GM19043 (cell line): ENCODE measurements around the gene ID2.

Experiments used
- ATAC-seq: cut with Tn5 transposase; IDR thresholded peaks from one replicate; pipeline ENCODE4 v1.9.1; 2021; ENCODE audit warnings: low read depth; ENCODE audit not compliant: unreplicated experiment

ID2 gene

DNA sequence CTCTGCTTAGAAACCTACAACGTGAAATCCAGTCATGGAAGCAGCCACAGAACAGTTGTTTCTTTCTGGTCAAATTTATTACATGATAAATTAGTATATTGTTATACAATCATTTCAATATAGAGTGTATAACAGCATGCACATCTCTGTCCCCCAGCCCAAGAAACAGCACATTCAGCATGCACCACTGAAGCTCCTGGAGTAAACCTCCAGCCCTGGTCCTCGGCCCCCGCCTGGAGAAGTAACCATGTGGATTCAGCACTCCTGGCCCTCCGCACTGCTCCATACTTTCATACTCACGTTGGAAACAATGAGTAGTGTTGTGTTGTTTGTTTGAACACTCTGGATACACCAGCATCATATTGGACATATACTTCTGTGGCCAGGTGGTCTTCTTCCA is 15.3 kb upstream of the ID2 start:
- ATAC-seq = no peak

DNA sequence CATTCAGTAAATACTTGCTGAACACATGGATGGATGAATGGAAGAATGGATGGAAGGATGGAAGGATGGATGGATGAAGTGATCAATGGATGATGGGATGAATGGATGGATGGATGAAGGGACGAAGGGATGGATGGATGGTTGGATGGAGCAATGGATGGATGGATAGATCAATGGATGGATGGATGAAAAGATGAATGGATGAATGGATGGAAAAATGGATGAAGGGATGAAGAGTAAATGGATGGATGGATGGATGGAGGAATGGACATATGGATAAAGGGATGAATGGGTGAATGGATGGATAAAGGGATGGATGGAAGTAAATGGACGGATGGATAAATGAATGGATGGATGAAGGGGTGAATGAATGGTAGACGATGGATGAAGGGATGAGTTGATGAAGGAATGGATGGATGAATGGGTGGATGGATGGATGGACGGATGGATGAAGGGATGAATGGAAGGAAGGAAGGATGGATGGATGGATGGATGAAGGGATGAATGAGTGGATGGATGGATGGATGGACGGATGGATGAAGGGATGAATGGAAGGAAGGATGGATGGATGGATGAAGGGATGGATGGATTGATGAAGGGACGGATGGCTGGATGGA is 13.9 kb upstream of the ID2 start:
- ATAC-seq = no peak

DNA sequence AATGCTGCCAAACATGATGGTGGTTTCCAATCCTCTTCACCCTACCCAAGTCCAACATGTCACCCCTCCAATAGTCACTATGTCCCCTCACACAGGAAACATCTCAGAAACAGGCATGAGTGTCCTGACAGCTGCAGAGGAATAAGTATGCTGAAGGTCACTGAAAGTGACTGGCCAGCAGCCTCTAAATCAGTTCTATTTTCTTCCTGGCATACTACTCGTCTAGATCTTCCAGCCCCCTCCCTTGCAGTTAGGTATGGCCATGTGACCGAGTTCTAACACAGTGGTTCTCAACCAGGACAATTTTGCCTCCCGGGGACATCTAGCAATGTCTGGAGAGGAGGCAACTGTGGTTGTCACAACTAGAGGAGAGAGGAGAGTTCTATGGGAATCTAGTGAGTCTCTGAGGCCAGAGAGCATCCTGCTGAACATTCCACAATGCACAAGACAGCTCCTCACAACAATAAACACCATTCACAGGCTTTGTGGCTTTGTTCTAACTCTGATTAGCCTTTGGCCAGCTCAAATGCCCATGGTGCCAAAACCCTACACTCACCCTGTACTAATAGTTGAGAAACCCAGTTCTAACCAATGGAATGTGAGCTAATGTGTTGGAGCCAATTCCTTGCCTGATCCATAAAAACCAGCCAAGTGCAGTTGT is 12.6 kb upstream of the ID2 start:
- ATAC-seq = no peak

DNA sequence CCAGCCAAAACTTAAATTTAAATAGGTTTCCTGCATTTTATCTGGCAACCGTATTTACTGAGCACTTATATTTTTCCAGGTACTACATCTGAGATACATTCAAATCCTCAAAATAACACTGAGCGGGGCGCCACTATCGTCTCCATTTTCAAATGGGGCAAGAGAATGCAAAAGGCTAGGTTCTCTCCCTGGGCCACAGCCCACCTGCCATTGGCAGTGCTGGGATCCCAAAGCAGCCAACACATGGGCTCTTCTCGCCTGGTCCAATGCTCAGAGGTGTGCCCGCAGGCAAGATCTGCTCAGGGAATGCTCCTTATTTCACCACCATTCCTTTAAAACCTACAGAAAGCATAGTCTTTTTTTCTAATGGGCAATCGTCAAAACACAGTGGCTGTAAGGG is 11.3 kb upstream of the ID2 start:
- ATAC-seq = no peak

DNA sequence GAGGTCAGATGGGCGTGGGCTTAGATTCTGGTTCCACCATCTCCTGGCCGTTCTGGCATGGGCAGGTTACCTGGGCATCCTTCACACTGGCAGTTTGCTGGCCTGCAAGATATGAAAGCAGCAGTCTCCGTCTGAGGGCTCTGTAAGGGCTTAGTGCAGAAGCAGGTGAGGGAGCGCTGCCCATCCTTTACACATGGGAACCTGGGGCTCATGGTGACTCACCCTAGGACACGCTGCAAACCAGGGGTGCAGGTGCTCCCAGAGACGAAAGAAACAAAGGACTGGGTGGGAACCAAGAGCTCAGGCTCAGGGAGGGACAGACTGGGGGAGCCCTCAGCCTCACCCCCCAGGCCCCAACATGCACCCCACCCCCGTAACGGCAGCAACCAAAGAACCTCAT is 10.7 kb upstream of the ID2 start:
- no peak for ATAC-seq

DNA sequence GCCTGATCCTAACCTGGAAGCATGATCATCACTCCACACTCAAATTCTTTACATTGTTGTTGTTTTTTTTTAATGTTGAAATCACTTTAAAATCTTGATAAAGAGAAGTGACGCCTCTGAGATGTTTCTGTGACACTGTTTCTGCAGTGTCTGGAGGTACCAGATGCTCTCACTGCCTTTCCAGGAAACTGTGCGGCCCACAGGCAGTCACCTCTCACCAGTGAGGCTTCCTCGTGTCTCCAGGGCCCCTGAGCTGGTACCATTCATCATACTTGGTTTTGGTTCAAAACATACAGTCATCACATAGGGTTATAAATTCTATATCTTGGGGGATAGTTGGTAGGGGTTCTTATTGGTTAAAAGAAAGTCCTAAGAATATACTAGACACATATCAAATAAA is 10.1 kb upstream of the ID2 start:
- ATAC-seq = no peak

DNA sequence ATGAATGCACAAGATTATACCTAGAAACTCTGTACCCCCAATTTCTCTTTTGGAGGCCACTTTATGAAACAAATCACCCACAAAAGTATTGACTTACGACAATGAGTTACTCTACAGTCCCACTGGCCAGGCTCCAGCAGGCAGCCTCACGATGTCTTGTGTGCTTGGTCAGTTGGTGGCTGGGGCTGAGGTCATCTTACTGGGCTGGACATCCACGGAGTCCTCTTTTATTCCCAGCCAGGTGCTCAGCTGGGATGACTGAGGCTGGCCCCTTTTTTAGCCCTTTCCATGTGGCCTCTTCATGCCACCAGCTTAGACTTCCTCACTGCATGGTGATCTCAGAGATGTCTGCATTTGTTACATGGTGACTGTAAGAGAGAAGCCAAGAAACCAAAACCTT is 8.9 kb upstream of the ID2 start:
- ATAC-seq = no peak

DNA sequence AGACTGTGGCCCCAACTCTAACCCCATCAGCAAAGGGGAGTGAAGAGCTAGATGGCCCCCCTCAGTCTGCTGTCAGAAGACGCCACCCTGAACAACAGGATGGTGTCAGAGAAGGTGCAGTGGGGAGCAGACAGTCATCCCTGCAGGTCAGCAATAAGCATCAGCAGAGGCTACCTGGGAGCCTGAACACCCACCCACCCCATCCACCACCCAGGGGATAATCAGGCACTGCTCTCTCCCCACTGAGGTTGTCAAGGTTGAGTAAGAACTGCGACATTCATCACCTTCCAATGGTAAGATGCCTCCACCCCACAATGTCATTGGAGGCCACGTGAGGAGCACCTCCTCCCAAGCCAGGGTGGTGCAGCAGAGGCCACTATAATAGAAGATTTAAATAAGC is 8.5 kb upstream of the ID2 start:
- no peak for ATAC-seq

DNA sequence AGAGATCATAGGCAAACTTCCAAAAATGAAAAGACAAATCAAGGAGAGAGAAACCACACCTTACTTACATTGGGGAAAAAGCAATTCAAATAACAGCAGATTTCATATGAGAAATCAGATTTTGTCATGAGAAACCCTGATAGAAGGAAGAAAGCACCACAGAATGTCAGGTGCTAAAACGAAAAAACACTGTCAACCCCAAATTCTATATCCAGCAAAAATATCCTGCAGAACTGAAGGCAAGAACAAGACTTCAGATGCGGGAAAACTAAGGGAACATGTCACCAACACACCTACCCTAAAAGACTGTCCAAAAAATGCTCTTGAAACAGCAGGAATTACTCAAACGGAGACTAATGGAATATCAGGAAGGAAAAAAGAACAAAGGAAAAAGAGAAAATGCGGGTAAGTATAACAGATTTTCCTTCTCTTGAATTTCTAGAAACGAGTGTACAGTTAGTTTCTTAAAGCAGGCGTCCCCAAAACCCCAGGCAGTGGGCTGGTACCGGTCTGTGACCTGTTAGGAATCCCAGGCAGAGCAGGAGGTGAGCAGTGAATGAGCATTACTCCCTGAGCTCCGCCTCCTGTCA is 7.3 kb upstream of the ID2 start:
- ATAC-seq = no peak

DNA sequence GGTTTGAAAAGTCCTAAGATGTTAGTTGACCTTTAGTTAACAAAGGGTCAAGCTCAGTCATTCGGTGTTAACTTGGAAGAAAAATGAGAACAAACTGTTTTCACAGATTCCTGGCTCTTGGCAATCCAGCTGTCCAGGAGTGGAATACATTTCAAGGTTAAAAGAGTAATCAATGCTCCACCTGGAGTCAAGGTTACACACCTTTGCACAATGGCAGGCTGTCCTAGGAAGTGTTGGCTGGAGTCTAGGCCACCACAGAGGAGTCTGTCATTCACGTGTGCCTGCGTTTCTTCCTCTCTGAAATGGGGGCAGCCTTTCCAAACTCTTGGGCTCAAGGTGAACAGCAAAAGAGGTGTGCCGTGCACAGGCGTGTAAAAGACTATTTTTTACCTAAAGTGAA is 6.3 kb upstream of the ID2 start:
- no peak for ATAC-seq

DNA sequence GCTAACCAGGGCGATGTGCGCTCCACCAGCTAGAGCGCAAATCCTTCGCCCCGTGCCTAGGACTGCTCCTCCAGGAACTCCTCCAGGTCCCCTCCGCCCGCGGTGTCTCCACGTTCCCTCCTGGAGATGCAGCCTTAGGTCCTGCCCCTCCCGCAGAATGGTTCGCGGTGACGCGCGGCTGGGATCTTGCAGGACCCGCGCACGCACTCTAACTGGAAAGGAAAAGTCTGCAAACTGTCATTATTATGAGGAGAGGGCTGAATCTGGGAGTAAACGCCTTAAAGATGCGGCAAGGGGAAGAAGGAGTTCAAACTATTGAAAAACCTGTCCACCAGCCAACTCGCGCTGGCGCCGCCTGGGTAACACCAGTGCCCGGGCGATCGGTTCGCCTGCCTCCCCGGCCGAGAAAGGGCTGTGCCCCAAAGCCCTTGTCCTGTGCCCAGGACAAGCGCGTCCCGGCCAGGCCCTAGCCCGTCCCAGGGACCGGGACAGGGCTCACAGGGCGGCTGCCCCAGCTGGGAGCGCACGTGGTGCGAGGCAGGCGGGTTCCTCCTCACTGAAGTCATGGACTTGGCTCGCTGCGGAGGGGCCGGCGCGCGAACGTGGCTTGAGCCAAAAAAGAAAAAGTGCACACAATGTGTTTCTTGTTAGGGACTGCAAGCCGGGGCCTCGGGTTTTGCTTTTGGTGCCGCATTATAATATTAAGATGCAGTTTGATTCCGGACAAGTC is 5.5 kb upstream of the ID2 start:
- no peak for ATAC-seq

DNA sequence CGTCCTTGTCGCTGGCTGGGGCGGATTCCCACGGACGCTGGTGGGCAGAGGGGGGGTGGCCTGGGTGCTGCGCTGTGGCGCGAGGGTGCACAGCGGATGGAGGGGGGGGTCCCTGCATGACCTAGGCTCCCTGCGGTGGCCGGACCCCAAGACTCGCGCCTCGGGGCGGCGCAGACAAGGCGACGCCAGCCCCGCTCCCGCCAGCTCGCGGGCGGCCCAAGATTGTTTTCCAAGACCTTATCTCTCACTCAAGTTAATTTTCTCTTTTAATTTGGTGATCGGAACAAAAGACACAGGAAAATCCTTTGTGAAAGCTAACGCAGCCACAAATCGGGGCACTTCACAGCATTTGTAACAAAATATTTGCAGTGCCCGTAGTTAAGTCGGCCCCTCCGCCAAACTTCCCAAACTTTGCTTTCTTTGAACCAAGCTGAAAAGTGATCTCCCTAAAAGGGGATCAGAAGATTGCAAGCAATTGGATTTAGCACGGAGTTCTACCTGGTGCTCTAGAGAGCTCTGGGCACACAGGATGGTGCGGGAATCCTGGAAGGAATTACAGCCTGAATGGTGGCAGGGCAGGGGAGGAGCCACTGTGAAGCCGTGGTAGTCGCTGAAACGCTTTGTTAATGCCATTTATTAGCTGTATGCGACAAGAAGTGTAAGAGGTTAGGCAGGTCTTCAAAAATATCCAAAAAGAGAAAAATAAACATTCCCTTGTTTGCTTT is 4.8 kb upstream of the ID2 start:
- ATAC-seq = no peak

DNA sequence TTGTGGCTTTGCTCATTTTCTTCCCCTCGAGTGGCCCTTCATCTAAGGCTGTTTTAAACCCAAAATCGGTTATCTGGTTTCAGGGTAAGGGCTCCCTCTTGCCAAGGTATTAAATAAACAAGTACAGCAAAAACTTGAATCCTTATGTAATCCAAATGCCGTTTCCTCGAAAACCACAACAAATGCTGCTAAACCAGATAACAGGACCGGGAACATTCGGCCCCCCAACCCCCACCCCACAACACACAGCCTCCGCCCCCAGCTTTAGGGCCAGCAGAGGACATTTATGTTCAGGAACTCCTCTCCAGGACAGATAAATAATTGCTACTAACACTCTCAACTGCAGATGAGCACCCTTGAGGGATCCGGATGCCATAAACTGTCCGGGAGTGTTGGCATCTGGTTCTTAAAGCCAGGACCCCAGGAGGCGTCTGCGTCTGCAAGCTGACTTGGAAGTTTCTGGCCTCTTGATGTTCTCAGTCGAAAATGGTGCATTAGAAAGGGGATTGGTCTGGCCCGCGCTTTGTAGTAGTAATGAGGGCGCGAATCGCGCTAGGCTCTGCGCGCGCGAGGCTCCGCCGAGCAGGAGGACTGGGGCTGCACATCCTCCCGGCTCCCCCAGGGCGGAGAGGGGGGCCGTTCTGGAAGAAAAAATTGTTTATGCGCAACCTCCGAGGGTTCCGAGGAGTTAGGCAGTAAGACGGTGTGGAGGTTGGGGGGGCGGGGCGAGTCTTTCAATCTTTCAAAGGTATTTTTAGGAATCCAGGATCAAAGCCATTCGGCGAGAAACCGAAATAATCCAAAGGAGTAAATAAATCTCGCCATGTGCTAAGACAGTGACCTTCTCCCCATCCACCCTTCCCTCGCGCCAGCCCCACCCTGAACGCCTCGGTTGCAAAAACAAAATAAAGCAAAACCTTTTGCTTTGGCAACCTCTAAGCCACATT is 3.9 kb upstream of the ID2 start:
- ATAC-seq = no peak

DNA sequence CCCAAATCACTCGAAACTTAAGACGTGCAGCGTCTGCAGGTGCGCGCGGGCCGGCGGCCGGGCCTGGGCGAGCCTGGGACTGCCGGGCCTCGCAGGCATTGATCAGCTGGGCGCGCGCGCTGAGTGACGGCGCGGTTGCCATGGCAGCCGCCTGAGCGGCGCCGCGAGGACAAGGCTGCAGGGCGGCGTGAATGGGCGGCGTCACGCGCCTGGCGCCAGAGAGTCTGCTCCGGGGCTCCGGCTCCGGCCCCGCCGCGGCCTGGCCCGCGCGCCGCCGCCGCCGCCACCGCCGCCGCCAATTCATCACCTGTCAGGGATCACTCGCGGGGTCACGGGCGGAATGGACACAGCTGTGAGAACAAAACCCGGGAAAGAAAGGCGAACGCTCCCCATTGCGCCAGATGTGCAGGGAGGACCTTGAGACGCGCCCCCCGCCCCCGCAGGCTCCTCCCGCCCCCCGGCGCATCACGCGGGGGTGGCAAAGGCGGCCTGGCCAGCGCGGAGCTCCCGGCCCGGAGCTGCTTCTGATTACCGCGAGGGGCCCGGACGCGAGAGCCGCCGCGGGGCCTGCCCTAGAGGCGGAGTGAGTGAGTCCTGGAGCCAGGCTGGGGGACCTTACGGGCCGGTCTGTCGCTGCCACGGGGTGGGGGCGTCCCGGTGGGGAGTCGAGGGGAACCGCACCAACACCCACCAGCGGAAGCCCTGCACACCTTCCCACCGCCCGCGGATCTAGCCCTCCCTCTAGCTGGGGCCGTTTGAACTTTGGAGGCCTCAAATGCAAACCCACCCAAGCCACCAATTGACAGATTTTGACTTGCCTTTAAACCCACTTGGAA is 2.9 kb upstream of the ID2 start:
- ATAC-seq = peak; percentile 60

DNA sequence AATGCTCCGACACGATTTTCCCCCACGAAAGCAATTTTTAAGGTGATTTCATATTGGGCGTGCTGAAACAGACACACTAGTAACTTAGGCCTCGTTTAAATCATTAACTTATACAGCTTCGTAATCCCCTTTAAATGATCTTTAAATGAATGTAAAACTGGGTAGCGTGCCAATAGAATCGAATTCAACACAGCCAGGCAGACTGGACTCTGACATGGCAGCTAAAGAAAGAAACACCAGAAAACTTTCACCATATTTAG is 2.4 kb upstream of the ID2 start:
- no peak for ATAC-seq

DNA sequence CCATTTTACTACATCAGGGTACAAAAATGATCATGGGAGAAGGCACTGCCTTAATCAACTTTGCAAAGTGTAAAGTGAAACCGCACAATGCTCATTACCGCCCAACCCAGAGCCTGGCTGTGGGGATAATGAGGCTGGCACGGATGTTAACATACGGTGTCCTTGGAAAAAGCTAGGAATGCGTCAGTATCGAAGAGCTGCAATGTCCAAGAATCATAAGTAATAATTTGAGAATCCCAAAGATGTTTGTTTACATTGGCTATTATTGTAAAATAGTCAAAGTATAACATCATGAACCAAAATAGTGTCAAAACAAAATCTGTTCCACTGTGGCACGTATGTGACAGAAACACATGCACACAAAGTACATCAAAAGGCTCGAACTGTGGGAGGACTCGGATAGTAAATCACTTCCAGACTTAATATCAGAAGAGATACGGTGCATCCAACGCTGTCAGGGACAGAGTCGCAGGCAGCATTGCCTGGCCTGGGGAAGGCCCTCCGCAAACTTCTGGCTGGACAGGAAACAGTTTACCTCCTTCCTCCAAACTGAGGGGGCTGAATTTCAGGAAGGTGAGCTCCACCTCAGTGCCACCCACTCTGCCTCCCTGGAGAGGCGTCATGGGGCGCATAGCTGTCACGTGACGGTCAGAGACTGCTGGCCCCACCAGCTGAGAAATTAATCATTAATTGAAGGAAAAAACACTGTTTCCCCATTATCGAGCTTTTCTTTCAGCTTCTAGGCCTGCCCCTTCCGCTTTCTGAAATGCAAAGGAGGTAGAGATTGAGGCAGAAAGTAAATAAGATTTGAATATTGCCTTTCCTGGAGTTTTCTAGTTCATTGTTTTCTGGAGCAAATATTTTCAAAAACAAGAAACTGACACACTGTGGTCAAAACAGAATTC is 1.8 kb upstream of the ID2 start:
- ATAC-seq = no peak

DNA sequence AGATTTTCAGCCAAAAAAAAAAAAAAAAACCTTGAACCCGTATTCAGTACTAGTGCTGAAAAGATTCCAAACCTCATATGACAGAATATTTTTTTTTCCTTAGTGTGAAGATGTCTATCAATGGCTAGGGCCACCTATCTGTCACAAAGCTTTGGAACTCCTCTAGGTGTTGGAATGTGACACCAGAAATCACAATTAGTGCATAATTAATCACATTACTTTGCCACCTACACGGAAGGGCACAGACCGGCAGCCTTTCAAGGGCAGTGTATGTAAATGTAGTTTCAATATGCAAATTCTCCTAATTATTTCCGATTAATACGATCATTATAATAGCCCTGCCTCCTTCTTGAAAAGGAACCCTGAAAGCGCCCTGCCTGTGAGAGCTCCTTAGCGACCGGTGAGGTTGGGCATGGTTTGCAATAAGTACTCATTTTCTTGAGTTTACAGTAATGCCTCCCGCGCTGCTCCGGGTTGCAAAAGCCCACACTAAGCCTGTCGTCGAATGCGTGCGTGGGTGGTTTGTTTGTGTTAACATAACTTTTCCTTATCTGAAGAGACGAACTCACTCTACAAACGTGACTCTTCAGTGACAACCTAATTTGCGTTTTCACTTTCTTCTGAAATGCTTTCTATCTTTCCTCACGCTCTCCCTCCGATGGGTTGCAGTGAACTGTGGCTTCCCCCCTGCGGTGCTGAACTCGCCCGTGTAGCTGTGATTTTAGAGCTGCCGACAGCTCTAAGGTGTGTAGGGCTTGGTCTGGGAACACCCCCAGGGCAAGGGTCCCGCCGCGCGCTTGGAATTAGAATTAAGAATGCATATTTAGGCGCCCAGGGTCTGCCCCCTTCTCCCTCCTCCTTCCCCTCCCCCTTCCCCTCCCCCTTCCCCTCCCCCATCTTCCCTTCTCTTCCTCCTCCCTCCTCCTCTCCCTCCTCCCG is 765 bp upstream of the ID2 start:
- no peak for ATAC-seq
